ENCODE measurements around the gene FAM3D. TPM values are rescaled to one million over a fixed set of nuclear protein-coding genes. Genes with fewer than 3 reads are reported as not detected.

Gene FAM3D
- total RNA-seq, 1 experiment from 2014 or later: 0.32 TPM

DNA sequence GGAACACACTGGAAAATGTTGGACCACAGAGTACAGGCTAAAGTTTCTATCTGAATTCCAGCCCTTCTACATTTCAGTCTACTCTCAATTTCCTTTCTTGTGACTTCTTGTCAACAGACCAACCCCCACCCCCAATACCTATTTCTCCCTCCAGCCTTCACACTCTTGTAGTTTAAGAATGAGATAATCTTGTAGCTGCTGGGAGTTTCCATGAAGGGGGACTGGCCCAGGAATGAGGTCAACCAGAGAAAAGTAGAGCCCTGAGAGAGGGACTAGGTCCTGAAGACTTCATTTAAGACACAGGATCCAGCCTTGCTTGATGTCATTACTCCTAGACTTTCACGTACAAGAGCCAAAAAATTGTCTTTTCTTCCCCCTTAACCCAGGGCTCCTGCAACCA, 59.9 kb downstream of the FAM3D start:
- H3K4me2 ChIP-seq (ENCODE audit: low read length): no peak overlapping the region
- no peak overlapping the region for H3K9ac ChIP-seq (ENCODE audit: low read length)
- intact Hi-C loops (cut with micrococcal nuclease): no loop called here
- H2AFZ ChIP-seq (ENCODE audit: low read depth, low read length, poor library complexity, severe bottlenecking): no peak overlapping the region
- TF ChIP-seq SP1 (IDR thresholded peaks at IDR 0.05; ENCODE audit: low read depth) (no peak), CBX3 (IDR thresholded peaks at IDR 0.05; ENCODE audit: low read depth) (no peak), EGR1 (IDR thresholded peaks at IDR 0.05; ENCODE audit: low read depth) (no peak), TCF7L2 (IDR thresholded peaks at IDR 0.05; ENCODE audit: borderline replicate concordance, extremely low read depth, insufficient read depth, insufficient read length) (no peak), RAD21 (IDR thresholded peaks at IDR 0.05; ENCODE audit: low read depth) (no peak), CEBPB (IDR thresholded peaks at IDR 0.05; ENCODE audit: low read depth) (no peak), ELF1 (IDR thresholded peaks at IDR 0.05; ENCODE audit: borderline replicate concordance, low read depth) (no peak), POLR2A (IDR thresholded peaks at IDR 0.05; ENCODE audit: borderline replicate concordance, extremely low read depth, insufficient read depth, insufficient read length) (no peak), EZH2 (IDR thresholded peaks at IDR 0.05) (no peak), SRF (IDR thresholded peaks at IDR 0.05; ENCODE audit: low read depth) (no peak), SIN3A (IDR thresholded peaks at IDR 0.05; ENCODE audit: low read depth) (no peak), ZFX (IDR thresholded peaks at IDR 0.05) (no peak), EZH2phosphoT487 (IDR thresholded peaks at IDR 0.05; ENCODE audit: borderline replicate concordance) (no peak)
- TF ChIP-seq, protein P1, sequence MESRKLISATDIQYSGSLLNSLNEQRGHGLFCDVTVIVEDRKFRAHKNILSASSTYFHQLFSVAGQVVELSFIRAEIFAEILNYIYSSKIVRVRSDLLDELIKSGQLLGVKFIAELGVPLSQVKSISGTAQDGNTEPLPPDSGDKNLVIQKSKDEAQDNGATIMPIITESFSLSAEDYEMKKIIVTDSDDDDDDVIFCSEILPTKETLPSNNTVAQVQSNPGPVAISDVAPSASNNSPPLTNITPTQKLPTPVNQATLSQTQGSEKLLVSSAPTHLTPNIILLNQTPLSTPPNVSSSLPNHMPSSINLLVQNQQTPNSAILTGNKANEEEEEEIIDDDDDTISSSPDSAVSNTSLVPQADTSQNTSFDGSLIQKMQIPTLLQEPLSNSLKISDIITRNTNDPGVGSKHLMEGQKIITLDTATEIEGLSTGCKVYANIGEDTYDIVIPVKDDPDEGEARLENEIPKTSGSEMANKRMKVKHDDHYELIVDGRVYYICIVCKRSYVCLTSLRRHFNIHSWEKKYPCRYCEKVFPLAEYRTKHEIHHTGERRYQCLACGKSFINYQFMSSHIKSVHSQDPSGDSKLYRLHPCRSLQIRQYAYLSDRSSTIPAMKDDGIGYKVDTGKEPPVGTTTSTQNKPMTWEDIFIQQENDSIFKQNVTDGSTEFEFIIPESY (IDR thresholded peaks at IDR 0.05; ENCODE audit: extremely low read depth, insufficient replicate concordance, low read length): no peak
- TF ChIP-seq, protein P2, sequence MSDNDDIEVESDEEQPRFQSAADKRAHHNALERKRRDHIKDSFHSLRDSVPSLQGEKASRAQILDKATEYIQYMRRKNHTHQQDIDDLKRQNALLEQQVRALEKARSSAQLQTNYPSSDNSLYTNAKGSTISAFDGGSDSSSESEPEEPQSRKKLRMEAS (IDR thresholded peaks at IDR 0.05): no peak
- TF ChIP-seq, protein P3, sequence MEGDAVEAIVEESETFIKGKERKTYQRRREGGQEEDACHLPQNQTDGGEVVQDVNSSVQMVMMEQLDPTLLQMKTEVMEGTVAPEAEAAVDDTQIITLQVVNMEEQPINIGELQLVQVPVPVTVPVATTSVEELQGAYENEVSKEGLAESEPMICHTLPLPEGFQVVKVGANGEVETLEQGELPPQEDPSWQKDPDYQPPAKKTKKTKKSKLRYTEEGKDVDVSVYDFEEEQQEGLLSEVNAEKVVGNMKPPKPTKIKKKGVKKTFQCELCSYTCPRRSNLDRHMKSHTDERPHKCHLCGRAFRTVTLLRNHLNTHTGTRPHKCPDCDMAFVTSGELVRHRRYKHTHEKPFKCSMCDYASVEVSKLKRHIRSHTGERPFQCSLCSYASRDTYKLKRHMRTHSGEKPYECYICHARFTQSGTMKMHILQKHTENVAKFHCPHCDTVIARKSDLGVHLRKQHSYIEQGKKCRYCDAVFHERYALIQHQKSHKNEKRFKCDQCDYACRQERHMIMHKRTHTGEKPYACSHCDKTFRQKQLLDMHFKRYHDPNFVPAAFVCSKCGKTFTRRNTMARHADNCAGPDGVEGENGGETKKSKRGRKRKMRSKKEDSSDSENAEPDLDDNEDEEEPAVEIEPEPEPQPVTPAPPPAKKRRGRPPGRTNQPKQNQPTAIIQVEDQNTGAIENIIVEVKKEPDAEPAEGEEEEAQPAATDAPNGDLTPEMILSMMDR (IDR thresholded peaks at IDR 0.05 in 2 of 3, conservative IDR thresholded peaks at IDR 0.05 in 1 of 3; ENCODE audit: borderline replicate concordance in 1 of 3, insufficient read depth in 1 of 3, low read depth in 2 of 3, low read length in 2 of 3): no peak
- TF ChIP-seq, protein P4, sequence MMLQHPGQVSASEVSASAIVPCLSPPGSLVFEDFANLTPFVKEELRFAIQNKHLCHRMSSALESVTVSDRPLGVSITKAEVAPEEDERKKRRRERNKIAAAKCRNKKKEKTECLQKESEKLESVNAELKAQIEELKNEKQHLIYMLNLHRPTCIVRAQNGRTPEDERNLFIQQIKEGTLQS (IDR thresholded peaks at IDR 0.05): no peak
- BruUV-seq (replicated peaks): no TSS peak
- H3K36me3 ChIP-seq (ENCODE audit: control insufficient read depth in 1 of 2, insufficient read depth in 2 of 2, low read length in 2 of 2): no peaks in the 10 kb centered on the region
- no peaks in the 10 kb centered on the region; a peak in 1 of 4 replicates for H3K4me1 ChIP-seq (ENCODE audit: control insufficient read depth in 1 of 2, insufficient read depth in 2 of 2, low read length in 2 of 2)
- H3K9me2 ChIP-seq (ENCODE audit: insufficient read depth): no peaks in the 10 kb centered on the region
- no peaks in the 10 kb centered on the region for H4K20me1 ChIP-seq (ENCODE audit: insufficient read depth)
- H3K79me2 ChIP-seq (ENCODE audit: insufficient read depth, low read length): no peaks in the 10 kb centered on the region
- ChIA-PET POLR2A (no interaction called here), CTCF (no interaction called here), RAD21 (ENCODE audit: low non-redundant PET in 1 of 2, low total read pairs in 2 of 2, uncharacterized antibody in 2 of 2, unreplicated experiment in 2 of 2) (no interaction called here)
- DNase-seq (ENCODE audit: low read depth, low spot score) (no peak), ATAC-seq (no peak)
- no peak overlapping the region for H3K4me3 ChIP-seq (replicated peaks in 1 of 2; ENCODE audit: low read depth in 1 of 2, low read length in 2 of 2)
- no peak overlapping the region for H3K27ac ChIP-seq (ENCODE audit: low read depth, low read length)
- no peaks in the 10 kb centered on the region for H3K9me3 ChIP-seq (ENCODE audit: control insufficient read depth in 1 of 2, insufficient read depth in 1 of 2, low read depth in 1 of 2, low read length in 2 of 2)
- peaks cover 42% of the 10 kb centered on the region for H3K27me3 ChIP-seq (ENCODE audit: insufficient read depth, low read length)
